Stimulated activated naive CD4-positive, alpha-beta T cell (primary cell): ENCODE measurements around the gene STUM.

Experiments used
- DNase-seq, 6 experiments: peaks; one replicate each; lab custom pipeline; 2025; lab: John Stamatoyannopoulos, UW

STUM gene

GRCh38 chr1:226533220-226533619 is 15.3 kb upstream of the STUM start:
- DNase-seq, result no peak

- no peak for DNase-seq
These were observed 14.5 kb upstream of the STUM start for GRCh38 chr1:226534098-226534497.

- no peak for DNase-seq
These were observed 13.9 kb upstream of the STUM start for GRCh38 chr1:226534645-226535044.

- DNase-seq, result no peak
These were observed 12.9 kb upstream of the STUM start for GRCh38 chr1:226535666-226536065.

GRCh38 chr1:226541231-226541630 is 7.3 kb upstream of the STUM start:
- no peak for DNase-seq

- DNase-seq, result no peak
These were observed 6.6 kb upstream of the STUM start for GRCh38 chr1:226541631-226542622.

- DNase-seq, result no peak
These were observed 5.9 kb upstream of the STUM start for GRCh38 chr1:226542623-226543103.

- DNase-seq, result no peak
These were observed 2.5 kb upstream of the STUM start for GRCh38 chr1:226545836-226546596.

GRCh38 chr1:226546926-226547325 is 1.6 kb upstream of the STUM start:
- DNase-seq, result no peak

- DNase-seq, result peak in 5 of 6 experiments; percentile 16 to 57 (median 37)
These were observed 791 bp upstream of the STUM start for GRCh38 chr1:226547754-226548191.

- peak in 1 of 6 experiments; percentile 30 for DNase-seq
These were observed 751 bp downstream of the STUM start for GRCh38 chr1:226549094-226549936.

GRCh38 chr1:226549937-226550671 is 1.5 kb downstream of the STUM start:
- peak in 3 of 6 experiments; percentile 15 to 28 (median 19) for DNase-seq

GRCh38 chr1:226550672-226551041 is 2.1 kb downstream of the STUM start:
- no peak for DNase-seq

GRCh38 chr1:226551299-226551698 is 2.7 kb downstream of the STUM start:
- DNase-seq, result no peak

- DNase-seq, result no peak
These were observed 3.5 kb downstream of the STUM start for GRCh38 chr1:226552061-226552460.

- no peak for DNase-seq
These were observed 4.8 kb downstream of the STUM start for GRCh38 chr1:226553266-226553923.

GRCh38 chr1:226553924-226554282 is 5.3 kb downstream of the STUM start:
- DNase-seq, result no peak

- no peak for DNase-seq
These were observed 6.5 kb downstream of the STUM start for GRCh38 chr1:226555092-226555491.

GRCh38 chr1:226557424-226557823 is 8.9 kb downstream of the STUM start:
- no peak for DNase-seq

GRCh38 chr1:226558036-226558650 is 9.6 kb downstream of the STUM start:
- no peak for DNase-seq
